PC-9 (cell line): ENCODE results near the gene PDE8A.

Source experiments
- CTCF ChIP-seq: fragments of 200-600 bp; sonication (generic); conservative IDR thresholded peaks from 2 replicates; pipeline ENCODE4 v1.6.1; 2017; ENCODE audit warnings: mixed run types, antibody characterized with exemption, mild to moderate bottlenecking, moderate library complexity
- EZH2 ChIP-seq: fragments of 200-600 bp; sonication (generic); IDR thresholded peaks from 2 replicates; pipeline ENCODE4 v1.8.0; 2017; ENCODE audit warnings: antibody characterized with exemption, low read depth

- TF ChIP-seq CTCF (no peak), EZH2 (no peak)
Measured at GRCh38 chr15:85089929-85090597, 108.4 kb downstream of the PDE8A start.
